H1 (cell line): ENCODE measurements around the gene NUP210. TPM values are rescaled to one million over a fixed set of nuclear protein-coding genes. Genes with fewer than 3 reads are reported as not detected.
A peak's percentile ranks its signal among the peaks of the same experiment; 100 is the strongest.

Experiments
- ASH2L ChIP-seq: fragments of 200-600, 300-600 bp; sonication (generic); IDR thresholded peaks from one replicate; pipeline ENCODE4 v1.7.1; 2017; ENCODE audit warnings: low read length
- BACH1 ChIP-seq: IDR thresholded peaks from 2 replicates; pipeline ENCODE4 v1.6.1; 2012; ENCODE audit warnings: low read length, improper control_type of control experiment
- CTCF ChIP-seq, 3 experiments: IDR thresholded peaks; 1 replicate in 2 of 3; 2 replicates in 1 of 3; pipeline versions ENCODE4 v1.5.1 to v1.6.1; 2011; ENCODE audit warnings: low read length in 3 of 3, mild to moderate bottlenecking in 3 of 3, inconsistent platforms in 2 of 3, low read depth in 1 of 3, moderate library complexity in 1 of 3; ENCODE audit not compliant: insufficient read depth in 1 of 3; ENCODE audit errors: control extremely low read depth in 1 of 3
- EP300 ChIP-seq, 2 experiments: IDR thresholded peaks; 1 replicate in 1 of 2; 2 replicates in 1 of 2; pipeline ENCODE4 v1.6.1; 2011 to 2012; ENCODE audit warnings: low read depth in 2 of 2, low read length in 2 of 2, mild to moderate bottlenecking in 2 of 2, borderline replicate concordance in 1 of 2, inconsistent platforms in 1 of 2, moderate library complexity in 1 of 2
- GTF2F1 ChIP-seq: IDR thresholded peaks from 2 replicates; pipeline ENCODE4 v1.6.1; 2012; ENCODE audit warnings: low read depth, low read length, improper control_type of control experiment, borderline replicate concordance
- JUN ChIP-seq: IDR thresholded peaks from 2 replicates; pipeline ENCODE4 v1.6.1; 2011; ENCODE audit warnings: low read depth, mild to moderate bottlenecking, improper control_type of control experiment, low read length
- MAFK ChIP-seq: IDR thresholded peaks from 2 replicates; pipeline ENCODE4 v1.6.1; 2012; ENCODE audit warnings: low read depth, mild to moderate bottlenecking, improper control_type of control experiment, low read length
- RAD21 ChIP-seq, 2 experiments: IDR thresholded peaks in 1 of 2; conservative IDR thresholded peaks in 1 of 2; 2 replicates each; pipeline ENCODE4 v1.6.1; 2011; ENCODE audit warnings: low read depth in 2 of 2, low read length in 2 of 2, improper control_type of control experiment in 1 of 2, inconsistent platforms in 1 of 2, mild to moderate bottlenecking in 1 of 2, moderate library complexity in 1 of 2
- TEAD4 ChIP-seq: IDR thresholded peaks from 2 replicates; pipeline ENCODE4 v1.6.1; 2012; ENCODE audit warnings: low read depth, low read length, inconsistent platforms, mixed read lengths
- polyA plus RNA-seq, 7 experiments: library from polyadenylated mRNA; depleted of rRNA in 3 of 7; stranded (reverse) in 5 of 7; unstranded in 2 of 7; fragments of >200 nt in 5 of 7; fragments of 200-250 nt in 2 of 7; gene quantifications; 1 replicate in 5 of 7; 2 replicates in 1 of 7; 4 replicates in 1 of 7; pipeline versions ENCODE4 v1.2.1 to v1.2.3, GENCODE V29; 2011 to 2013; ENCODE audit warnings: missing spikeins in 2 of 7, mixed read lengths in 2 of 7
- total RNA-seq: library from RNA; stranded (reverse); fragmentation: NEBNext Ultra II Directional; extraction: Animal tissue kit (Norgen Biotek cat#: 25700); gene quantifications from 2 replicates; pipeline ENCODE4 v1.2.1, GENCODE V29; 2021
- TF ChIP-seq, protein P1 (sequence below): IDR thresholded peaks from 2 replicates; pipeline ENCODE4 v1.6.1; 2012; ENCODE audit warnings: inconsistent platforms

Gene NUP210
- total and polyA plus RNA-seq, 2 of the 8 experiments (the other 6 are each of a cell fraction or from before 2014, with no cell fraction given): 51.0 to 53.7 TPM

- 0 out of 2 replicates have a peak, but pooled peaks have one; percentile 19 for TF ChIP-seq MAFK
- TF ChIP-seq, protein P1, sequence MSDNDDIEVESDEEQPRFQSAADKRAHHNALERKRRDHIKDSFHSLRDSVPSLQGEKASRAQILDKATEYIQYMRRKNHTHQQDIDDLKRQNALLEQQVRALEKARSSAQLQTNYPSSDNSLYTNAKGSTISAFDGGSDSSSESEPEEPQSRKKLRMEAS: peak; percentile 99
- TF ChIP-seq TEAD4: no peak
- peak; percentile 86 to 92 for TF ChIP-seq RAD21 (IDR thresholded peaks at IDR 0.05 in 1 of 2, conservative IDR thresholded peaks at IDR 0.05 in 1 of 2; ENCODE audit: low read depth in 2 of 2, low read length in 2 of 2)
- no peak for TF ChIP-seq BACH1
- TF ChIP-seq EP300 (IDR thresholded peaks at IDR 0.05; ENCODE audit: borderline replicate concordance in 1 of 2, low read depth in 2 of 2, low read length in 2 of 2): 0 out of 3 replicates have a peak, but pooled peaks of 1 of the 2 experiments have one; percentile 20
- TF ChIP-seq GTF2F1: peak; percentile 77
- peak; percentile 97 to 100 (median 99) for TF ChIP-seq CTCF (IDR thresholded peaks at IDR 0.05; ENCODE audit: control extremely low read depth in 1 of 3, insufficient read depth in 1 of 3, low read depth in 1 of 3, low read length in 3 of 3)
- no peak for TF ChIP-seq ASH2L
- no peak for TF ChIP-seq JUN
These were observed 41.3 kb upstream of the NUP210 start (continued) for GRCh38 chr3:13461169-13462124.
